ENCODE data around the gene ACAA1.
"Not testable (repeated sequence)": the region's sequence is repeated elsewhere in the genome, so short reads cannot be mapped to it uniquely, and the experiment has no call there.

DNA sequence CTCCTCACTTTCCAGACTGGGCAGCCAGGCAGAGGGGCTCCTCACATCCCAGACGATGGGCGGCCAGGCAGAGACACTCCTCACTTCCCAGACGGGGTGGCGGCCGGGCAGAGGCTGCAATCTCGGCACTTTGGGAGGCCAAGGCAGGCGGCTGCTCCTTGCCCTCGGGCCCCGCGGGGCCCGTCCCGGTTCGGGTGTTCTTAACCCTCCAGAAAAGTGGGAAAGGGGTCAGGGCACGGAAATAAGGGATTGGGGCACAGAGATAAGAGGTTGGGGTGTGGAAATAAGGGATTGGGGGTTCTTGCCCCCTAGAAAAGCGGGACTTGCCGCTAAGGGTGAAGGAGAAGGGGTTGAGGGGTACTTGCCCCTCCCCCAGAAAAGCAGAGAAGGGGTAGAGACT, 54.6 kb downstream of the ACAA1 start:
- not testable (repeated sequence) for TF ChIP-seq EZH2 (IDR thresholded peaks at IDR 0.05); POLR2AphosphoS5 (IDR thresholded peaks at IDR 0.05; ENCODE audit: borderline replicate concordance, low read depth, low read length)

Measured in SK-N-MC (cell line).